Measurements from ENCODE around the gene KRT79.

- no peak for TF ChIP-seq ISL1 (CRISPR knock-in tag; IDR thresholded peaks at IDR 0.05)
- TF ChIP-seq ZFP30 (CRISPR knock-in tag; IDR thresholded peaks at IDR 0.05) = no peak
- no peak for TF ChIP-seq POU6F1 (CRISPR knock-in tag; IDR thresholded peaks at IDR 0.05; ENCODE audit: borderline replicate concordance, low read depth)
- TF ChIP-seq PATZ1 (CRISPR knock-in tag; IDR thresholded peaks at IDR 0.05; ENCODE audit: borderline replicate concordance) = no peak
- no peak for TF ChIP-seq TOX (CRISPR knock-in tag; IDR thresholded peaks at IDR 0.05; ENCODE audit: borderline replicate concordance)
- TF ChIP-seq CSDC2 (CRISPR knock-in tag; IDR thresholded peaks at IDR 0.05) = no peak
- no peak for TF ChIP-seq ARNTL (CRISPR knock-in tag; IDR thresholded peaks at IDR 0.05; ENCODE audit: borderline replicate concordance, low read depth)
- no peak for TF ChIP-seq ZNF70 (CRISPR knock-in tag; IDR thresholded peaks at IDR 0.05)
- no peak for TF ChIP-seq RARB (CRISPR knock-in tag; IDR thresholded peaks at IDR 0.05)
- TF ChIP-seq TCF4 (CRISPR knock-in tag; IDR thresholded peaks at IDR 0.05; ENCODE audit: borderline replicate concordance) = no peak
- no peak for TF ChIP-seq ZC3H10 (CRISPR knock-in tag; IDR thresholded peaks at IDR 0.05)
Observed at GRCh38 chr12:52860102-52860823, 26.2 kb upstream of the KRT79 start.

Data from SK-N-SH treated with all-trans-retinoic acid at 6 μM for 48 hours (cell line).